Astrocyte (in vitro differentiated cells and primary cell): Measurements from ENCODE around the gene NRIP1. TPM values are rescaled to one million over a fixed set of nuclear protein-coding genes. Genes with fewer than 3 reads are reported as not detected.

Experiments used
- DNase-seq: peaks from one replicate; pipeline ENCODE4 v3.0.0-alpha.2; 2010; ENCODE audit warnings: low read depth
- FAIRE-seq: peaks from 2 replicates; lab custom pipeline; 2011; peaks lifted over from hg19 to GRCh38; lab: Jason Lieb, UNC
- H2AFZ ChIP-seq: 2 replicates; pipeline ENCODE4 v1.6.0; 2012; ENCODE audit warnings: low read depth, low read length, inconsistent platforms
- H3K27ac ChIP-seq: 2 replicates; pipeline ENCODE4 v1.5.1; 2011; ENCODE audit warnings: low read depth, low read length, inconsistent platforms
- H3K27me3 ChIP-seq: 2 replicates; pipeline ENCODE4 v1.6.0; 2011; ENCODE audit warnings: low read length, inconsistent platforms; ENCODE audit not compliant: insufficient read depth
- H3K36me3 ChIP-seq: 2 replicates; pipeline ENCODE4 v1.5.1; 2011; ENCODE audit warnings: low read length, inconsistent platforms; ENCODE audit not compliant: insufficient read depth
- H3K4me1 ChIP-seq: 2 replicates; pipeline ENCODE4 v1.5.1; 2011; ENCODE audit warnings: low read length, inconsistent platforms; ENCODE audit not compliant: insufficient read depth
- H3K4me2 ChIP-seq: 2 replicates; pipeline ENCODE4 v1.6.0; 2012; ENCODE audit warnings: low read length, inconsistent platforms
- H3K4me3 ChIP-seq: 2 replicates; pipeline ENCODE4 v1.5.1; 2011; ENCODE audit warnings: low read depth, mild to moderate bottlenecking, low read length, inconsistent platforms; ENCODE audit not compliant: insufficient read depth
- H3K79me2 ChIP-seq: 2 replicates; pipeline ENCODE4 v1.6.0; 2012; ENCODE audit warnings: mild to moderate bottlenecking, low read length, inconsistent platforms; ENCODE audit not compliant: insufficient read depth
- H3K9ac ChIP-seq: 2 replicates; pipeline ENCODE4 v1.6.0; 2012; ENCODE audit warnings: mild to moderate bottlenecking, low read length, inconsistent platforms
- H3K9me3 ChIP-seq: 2 replicates; pipeline ENCODE4 v1.5.1; 2012; ENCODE audit warnings: low read depth, mild to moderate bottlenecking, low read length, inconsistent platforms; ENCODE audit not compliant: insufficient read depth
- H4K20me1 ChIP-seq: 2 replicates; pipeline ENCODE4 v1.6.0; 2012; ENCODE audit warnings: low read length, inconsistent platforms; ENCODE audit not compliant: insufficient read depth
- H3K27ac Mint-ChIP-seq: one replicate; pipeline ENCODE4 v1.8.0; 2021; ENCODE audit warnings: mild to moderate bottlenecking, mixed read lengths; ENCODE audit not compliant: unreplicated experiment
- H3K27me3 Mint-ChIP-seq: one replicate; pipeline ENCODE4 v1.8.0; 2021; ENCODE audit warnings: low read depth, mixed read lengths; ENCODE audit not compliant: unreplicated experiment
- H3K36me3 Mint-ChIP-seq: one replicate; pipeline ENCODE4 v1.8.0; 2021; ENCODE audit warnings: low read depth, mixed read lengths; ENCODE audit not compliant: unreplicated experiment
- H3K4me1 Mint-ChIP-seq: one replicate; pipeline ENCODE4 v1.8.0; 2021; ENCODE audit warnings: low read depth, mixed read lengths; ENCODE audit not compliant: unreplicated experiment
- H3K4me3 Mint-ChIP-seq: one replicate; pipeline ENCODE4 v1.8.0; 2021; ENCODE audit warnings: mild to moderate bottlenecking, moderate library complexity, mixed read lengths; ENCODE audit not compliant: unreplicated experiment
- H3K9me3 Mint-ChIP-seq: one replicate; pipeline ENCODE4 v1.8.0; 2021; ENCODE audit warnings: mild to moderate bottlenecking, mixed read lengths; ENCODE audit not compliant: unreplicated experiment
- CTCF ChIP-seq: IDR thresholded peaks from 2 replicates; pipeline ENCODE4 v1.5.1; 2011; ENCODE audit warnings: low read depth, mild to moderate bottlenecking, inconsistent platforms, low read length, moderate library complexity; ENCODE audit not compliant: insufficient read depth
- EZH2 ChIP-seq: IDR thresholded peaks from 2 replicates; pipeline ENCODE4 v1.6.1; 2012; ENCODE audit warnings: mild to moderate bottlenecking, low read length, inconsistent platforms; ENCODE audit not compliant: insufficient read depth
- total RNA-seq: library from RNA; stranded (reverse); gene quantifications from 2 replicates; pipeline ENCODE4 v1.2.1, GENCODE V29; 2021

NRIP1 gene
- total RNA-seq, 1 donor from 2014 or later: 55.5 TPM

GRCh38 chr21:15090390-15090789 lies 25.6 kb upstream of the NRIP1 start:
- H3K27me3 Mint-ChIP-seq: no peaks in the 10 kb centered on the region
- Histone ChIP-seq H3K36me3 (no peaks in the 10 kb centered on the region), H3K79me2 (no peaks in the 10 kb centered on the region), H3K27ac (no peak overlapping the region), H3K9me3 (no peaks in the 10 kb centered on the region), H3K9ac (no peak overlapping the region), H3K4me3 (no peak overlapping the region), H3K4me1 (no peaks in the 10 kb centered on the region), H3K4me2 (no peak overlapping the region), H3K27me3 (no peaks in the 10 kb centered on the region), H2AFZ (no peak overlapping the region), H4K20me1 (no peaks in the 10 kb centered on the region)
- DNase-seq: no peak
- no peaks in the 10 kb centered on the region for H3K9me3 Mint-ChIP-seq
- no peaks in the 10 kb centered on the region for H3K36me3 Mint-ChIP-seq
- H3K4me3 Mint-ChIP-seq: no peak overlapping the region
- no peak for TF ChIP-seq EZH2
- no peak for TF ChIP-seq CTCF
- H3K27ac Mint-ChIP-seq: no peak overlapping the region
- H3K4me1 Mint-ChIP-seq: no peaks in the 10 kb centered on the region
- no peak for FAIRE-seq

- H3K27ac Mint-ChIP-seq: no peak overlapping the region
These were observed 23.7 kb upstream of the NRIP1 start for GRCh38 chr21:15088488-15088887.

More at GRCh38 chr21:15088488-15088887, 23.7 kb upstream of the NRIP1 start:
- Histone ChIP-seq H3K79me2 (no peaks in the 10 kb centered on the region), H3K4me1 (no peaks in the 10 kb centered on the region), H3K4me2 (no peak overlapping the region), H3K4me3 (no peak overlapping the region), H3K27ac (no peak overlapping the region), H3K36me3 (no peaks in the 10 kb centered on the region), H3K9me3 (no peaks in the 10 kb centered on the region), H2AFZ (no peak overlapping the region), H3K27me3 (no peaks in the 10 kb centered on the region), H3K9ac (no peak overlapping the region), H4K20me1 (no peaks in the 10 kb centered on the region)
- Mint-ChIP-seq H3K36me3 (no peaks in the 10 kb centered on the region), H3K27me3 (no peaks in the 10 kb centered on the region), H3K4me3 (no peak overlapping the region), H3K4me1 (no peaks in the 10 kb centered on the region), H3K9me3 (no peaks in the 10 kb centered on the region)
- DNase-seq: no peak
- no peak for TF ChIP-seq EZH2
- no peak for TF ChIP-seq CTCF
- FAIRE-seq: no peak
